SK-N-SH (cell line): ENCODE measurements around the gene TMEM240. TPM values are rescaled to one million over a fixed set of nuclear protein-coding genes. Genes with fewer than 3 reads are reported as not detected.

ENCODE experiments used
- CTCF ChIA-PET: fragments of 300-600, 350-600 bp; formaldehyde crosslinking; extraction: SDS; loops from one replicate; lab custom pipeline; 2021; lab: Yijun Ruan, JAX
- POLR2A ChIA-PET: fragments of 350-600 bp; sonication (Branson Sonifier 250); formaldehyde crosslinking; extraction: SDS; loops from one replicate; lab custom pipeline; 2020; ENCODE audit warnings: antibody characterized with exemption, inconsistent platforms; lab: Yijun Ruan, JAX
- DNase-seq: peaks from one replicate; pipeline ENCODE4 v3.0.0; 2012
- H2AFZ ChIP-seq: fragments of 200-600 bp; sonication (generic); 2 replicates; pipeline ENCODE4 v1.8.1; 2016; ENCODE audit warnings: antibody characterized with exemption, mild to moderate bottlenecking, low read depth
- H3F3A ChIP-seq: fragments of 200-600 bp; sonication (generic); replicated peaks from 2 replicates; pipeline ENCODE3; 2016; ENCODE audit warnings: antibody characterized with exemption, mild to moderate bottlenecking; ENCODE audit not compliant: insufficient read depth
- H3K27ac ChIP-seq, 2 experiments: fragments of 200-500 bp in 1 of 2; fragments of 200-600 bp in 1 of 2; sonication (Bioruptor generic) in 1 of 2; sonication (generic), shearing (Covaris generic) in 1 of 2; 2 replicates each; pipeline versions ENCODE4 v1.5.1 to v1.6.1; 2014 to 2016; ENCODE audit warnings: low read depth in 2 of 2, inconsistent platforms in 1 of 2, low read length in 1 of 2, mild to moderate bottlenecking in 1 of 2, mixed read lengths in 1 of 2
- H3K27me3 ChIP-seq: fragments of 200-600 bp; sonication (generic), shearing (Covaris generic); 2 replicates; pipeline ENCODE4 v1.6.1; 2016; ENCODE audit warnings: mixed run types; ENCODE audit not compliant: insufficient read depth
- H3K36me3 ChIP-seq, 2 experiments: fragments of 200-500 bp in 1 of 2; fragments of 200-600 bp in 1 of 2; sonication (Bioruptor generic) in 1 of 2; sonication (generic) in 1 of 2; replicated peaks in 1 of 2; 2 replicates each; pipeline versions ENCODE3 to v1.5.1; 2014 to 2016; ENCODE audit warnings: low read length in 1 of 2, mild to moderate bottlenecking in 1 of 2; ENCODE audit not compliant: insufficient read depth in 2 of 2, control insufficient read depth in 1 of 2
- H3K4me1 ChIP-seq, 2 experiments: fragments of 200-500 bp in 1 of 2; fragments of 200-600 bp in 1 of 2; sonication (Bioruptor generic) in 1 of 2; sonication (generic), shearing (Covaris generic) in 1 of 2; 2 replicates each; pipeline versions ENCODE4 v1.5.1 to v1.6.1; 2014 to 2016; ENCODE audit warnings: low read depth in 1 of 2, low read length in 1 of 2, mixed run types in 1 of 2; ENCODE audit not compliant: insufficient read depth in 2 of 2, control insufficient read depth in 1 of 2
- H3K4me2 ChIP-seq: fragments of 200-600 bp; sonication (generic), shearing (Covaris generic); 2 replicates; pipeline ENCODE4 v1.6.1; 2017; ENCODE audit warnings: mixed run types
- H3K4me3 ChIP-seq, 2 experiments: fragments of 200-500 bp in 1 of 2; fragments of 200-600 bp in 1 of 2; sonication (Bioruptor generic) in 1 of 2; sonication (generic), shearing (Covaris generic) in 1 of 2; 2 replicates each; pipeline versions ENCODE4 v1.5.1 to v1.8.1; 2014 to 2016; ENCODE audit warnings: low read depth in 2 of 2, inconsistent platforms in 1 of 2, low read length in 1 of 2, mild to moderate bottlenecking in 1 of 2, mixed read lengths in 1 of 2, moderate library complexity in 1 of 2
- H3K79me2 ChIP-seq: fragments of 200-600 bp; sonication (generic); 2 replicates; pipeline ENCODE4 v1.8.1; 2017; ENCODE audit warnings: mild to moderate bottlenecking; ENCODE audit not compliant: insufficient read depth
- H3K9ac ChIP-seq: fragments of 200-600 bp; sonication (generic); 2 replicates; pipeline ENCODE4 v1.6.1; 2017; ENCODE audit warnings: mixed run types
- H3K9me2 ChIP-seq: fragments of 200-600 bp; sonication (generic); 2 replicates; pipeline ENCODE4 v1.6.1; 2017; ENCODE audit warnings: mixed run types
- H3K9me3 ChIP-seq: fragments of 200-600 bp; sonication (generic); 2 replicates; pipeline ENCODE4 v1.6.1; 2017; ENCODE audit warnings: mixed run types, mild to moderate bottlenecking, moderate library complexity
- H4K20me1 ChIP-seq: fragments of 200-600 bp; sonication (generic); 2 replicates; pipeline ENCODE4 v1.6.1; 2017; ENCODE audit warnings: mild to moderate bottlenecking, mixed run types; ENCODE audit not compliant: insufficient read depth
- JUND ChIP-seq: IDR thresholded peaks from 2 replicates; pipeline ENCODE4 v1.4.0; 2012
- MEF2A ChIP-seq: IDR thresholded peaks from 2 replicates; pipeline ENCODE4 v1.4.0; 2012; ENCODE audit warnings: low read depth, borderline replicate concordance
- MXI1 ChIP-seq: IDR thresholded peaks from 2 replicates; pipeline ENCODE4 v1.6.1; 2012; ENCODE audit warnings: mild to moderate bottlenecking, low read depth, low read length, improper control_type of control experiment
- RAD21 ChIP-seq: IDR thresholded peaks from 2 replicates; pipeline ENCODE4 v1.6.1; 2012; ENCODE audit warnings: mild to moderate bottlenecking, low read length
- RXRA ChIP-seq: IDR thresholded peaks from 2 replicates; pipeline ENCODE4 v1.4.0; 2012; ENCODE audit warnings: low read depth, mild to moderate bottlenecking, borderline replicate concordance
- SIN3A ChIP-seq: IDR thresholded peaks from 2 replicates; pipeline ENCODE4 v1.6.1; 2012; ENCODE audit warnings: low read depth, mild to moderate bottlenecking, low read length, moderate library complexity, borderline replicate concordance
- TAF1 ChIP-seq: IDR thresholded peaks from 2 replicates; pipeline ENCODE4 v1.6.1; 2012; ENCODE audit warnings: low read depth, mild to moderate bottlenecking, low read length, moderate library complexity, borderline replicate concordance
- TCF12 ChIP-seq: IDR thresholded peaks from 2 replicates; pipeline ENCODE4 v1.4.0; 2012
- YY1 ChIP-seq: IDR thresholded peaks from 2 replicates; pipeline ENCODE4 v1.4.0; 2012; ENCODE audit warnings: low read depth, mild to moderate bottlenecking
- WGBS: methylation state at CpG from one replicate; pipeline ENCODE4 v1.1.6; 2017; ENCODE audit warnings: low lambda C conversion rate; 5-methylcytosine and 5-hydroxymethylcytosine counted together
- polyA plus RNA-seq, 3 experiments: library from polyadenylated mRNA; depleted of rRNA; stranded (reverse); fragments of >200 nt; gene quantifications; 2 replicates each; pipeline ENCODE4 v1.2.3, GENCODE V29; 2012
- TF ChIP-seq, protein P1 (sequence below): IDR thresholded peaks from 2 replicates; pipeline ENCODE4 v1.4.0; 2012; ENCODE audit warnings: low read depth
- TF ChIP-seq, protein P2 (sequence below): fragments of 150-350 bp; IDR thresholded peaks from 2 replicates; pipeline ENCODE4 v1.6.1; 2016; ENCODE audit warnings: mild to moderate bottlenecking, low read depth, low read length
- TF ChIP-seq, protein P3 (sequence below): IDR thresholded peaks from 2 replicates; pipeline ENCODE4 v1.6.1; 2012; ENCODE audit warnings: mild to moderate bottlenecking, low read depth, low read length, moderate library complexity

TMEM240 gene
- polyA plus RNA-seq, 1 of the 3 experiments (the other 2 are of a cell fraction) = 6.5 TPM

DNA sequence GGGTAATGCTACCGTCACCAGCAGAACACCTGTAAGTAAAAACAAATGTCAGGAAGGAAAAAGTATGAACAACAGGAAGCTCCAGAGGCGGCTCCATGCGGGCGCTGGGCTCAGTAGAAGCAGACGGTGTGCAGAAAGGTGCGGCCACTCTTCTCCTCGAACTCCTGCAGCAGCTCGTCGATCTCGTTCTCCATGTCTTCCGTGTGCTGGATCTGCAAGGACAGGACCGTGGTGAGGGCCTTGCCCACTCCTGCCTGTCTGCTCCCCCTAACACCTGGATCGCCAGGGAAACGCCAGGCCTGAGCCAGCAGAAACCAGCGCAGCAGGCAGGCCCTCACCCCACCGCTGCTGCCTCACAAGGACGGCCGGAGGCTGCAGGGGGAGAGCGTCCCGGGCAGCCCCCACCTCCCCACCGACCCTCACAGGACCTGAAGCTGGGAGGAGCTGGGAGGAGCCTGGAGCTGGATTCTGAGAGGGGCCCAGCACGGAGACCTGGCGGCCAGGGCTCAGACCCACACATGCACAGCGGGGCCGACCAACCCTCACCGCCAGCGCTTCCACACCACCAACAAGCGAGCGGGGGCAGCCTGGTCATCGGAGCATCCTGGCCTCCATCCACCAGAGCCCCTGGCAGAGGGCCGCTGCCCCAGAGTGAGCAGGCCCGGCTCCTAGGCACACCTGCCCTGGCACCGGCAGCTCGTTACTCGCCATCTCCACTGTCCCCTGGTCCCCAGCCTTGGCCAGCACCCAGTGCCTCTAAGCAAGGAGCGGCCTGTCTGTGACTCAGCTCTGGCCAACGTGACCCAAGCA lies 1.7 kb upstream of the TMEM240 start:
- DNase-seq = no peak
- H4K20me1 ChIP-seq = no peaks in the 10 kb centered on the region
- H3K27ac ChIP-seq = no peak overlapping the region
- peaks cover 5% of the 10 kb centered on the region for H3F3A ChIP-seq
- no peak overlapping the region for H3K4me2 ChIP-seq
- H3K27me3 ChIP-seq = no peaks in the 10 kb centered on the region
- no peak for TF ChIP-seq MEF2A
- TF ChIP-seq JUND = no peak
- no peak for TF ChIP-seq RAD21
- TF ChIP-seq TCF12 = no peak
- no peak for TF ChIP-seq MXI1
- TF ChIP-seq, protein P1, sequence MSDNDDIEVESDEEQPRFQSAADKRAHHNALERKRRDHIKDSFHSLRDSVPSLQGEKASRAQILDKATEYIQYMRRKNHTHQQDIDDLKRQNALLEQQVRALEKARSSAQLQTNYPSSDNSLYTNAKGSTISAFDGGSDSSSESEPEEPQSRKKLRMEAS = no peak
- TF ChIP-seq, protein P2, sequence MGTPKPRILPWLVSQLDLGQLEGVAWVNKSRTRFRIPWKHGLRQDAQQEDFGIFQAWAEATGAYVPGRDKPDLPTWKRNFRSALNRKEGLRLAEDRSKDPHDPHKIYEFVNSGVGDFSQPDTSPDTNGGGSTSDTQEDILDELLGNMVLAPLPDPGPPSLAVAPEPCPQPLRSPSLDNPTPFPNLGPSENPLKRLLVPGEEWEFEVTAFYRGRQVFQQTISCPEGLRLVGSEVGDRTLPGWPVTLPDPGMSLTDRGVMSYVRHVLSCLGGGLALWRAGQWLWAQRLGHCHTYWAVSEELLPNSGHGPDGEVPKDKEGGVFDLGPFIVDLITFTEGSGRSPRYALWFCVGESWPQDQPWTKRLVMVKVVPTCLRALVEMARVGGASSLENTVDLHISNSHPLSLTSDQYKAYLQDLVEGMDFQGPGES = no peak
- no peak for TF ChIP-seq TAF1
- no peak for TF ChIP-seq SIN3A
- no peak for TF ChIP-seq RXRA
- TF ChIP-seq, protein P3, sequence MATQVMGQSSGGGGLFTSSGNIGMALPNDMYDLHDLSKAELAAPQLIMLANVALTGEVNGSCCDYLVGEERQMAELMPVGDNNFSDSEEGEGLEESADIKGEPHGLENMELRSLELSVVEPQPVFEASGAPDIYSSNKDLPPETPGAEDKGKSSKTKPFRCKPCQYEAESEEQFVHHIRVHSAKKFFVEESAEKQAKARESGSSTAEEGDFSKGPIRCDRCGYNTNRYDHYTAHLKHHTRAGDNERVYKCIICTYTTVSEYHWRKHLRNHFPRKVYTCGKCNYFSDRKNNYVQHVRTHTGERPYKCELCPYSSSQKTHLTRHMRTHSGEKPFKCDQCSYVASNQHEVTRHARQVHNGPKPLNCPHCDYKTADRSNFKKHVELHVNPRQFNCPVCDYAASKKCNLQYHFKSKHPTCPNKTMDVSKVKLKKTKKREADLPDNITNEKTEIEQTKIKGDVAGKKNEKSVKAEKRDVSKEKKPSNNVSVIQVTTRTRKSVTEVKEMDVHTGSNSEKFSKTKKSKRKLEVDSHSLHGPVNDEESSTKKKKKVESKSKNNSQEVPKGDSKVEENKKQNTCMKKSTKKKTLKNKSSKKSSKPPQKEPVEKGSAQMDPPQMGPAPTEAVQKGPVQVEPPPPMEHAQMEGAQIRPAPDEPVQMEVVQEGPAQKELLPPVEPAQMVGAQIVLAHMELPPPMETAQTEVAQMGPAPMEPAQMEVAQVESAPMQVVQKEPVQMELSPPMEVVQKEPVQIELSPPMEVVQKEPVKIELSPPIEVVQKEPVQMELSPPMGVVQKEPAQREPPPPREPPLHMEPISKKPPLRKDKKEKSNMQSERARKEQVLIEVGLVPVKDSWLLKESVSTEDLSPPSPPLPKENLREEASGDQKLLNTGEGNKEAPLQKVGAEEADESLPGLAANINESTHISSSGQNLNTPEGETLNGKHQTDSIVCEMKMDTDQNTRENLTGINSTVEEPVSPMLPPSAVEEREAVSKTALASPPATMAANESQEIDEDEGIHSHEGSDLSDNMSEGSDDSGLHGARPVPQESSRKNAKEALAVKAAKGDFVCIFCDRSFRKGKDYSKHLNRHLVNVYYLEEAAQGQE = no peak
- no peak for TF ChIP-seq YY1
- no peak overlapping the region for H3K9ac ChIP-seq
- H3K4me3 ChIP-seq = no peak overlapping the region
- H2AFZ ChIP-seq = no peak overlapping the region
- CTCF ChIA-PET = no interaction called here
- 0 out of 2 replicates have a peak, but pooled peaks cover 7% of the 10 kb centered on the region for H3K79me2 ChIP-seq
- H3K9me2 ChIP-seq = no peaks in the 10 kb centered on the region
- POLR2A ChIA-PET = no interaction called here
- peaks cover 0 to 25% of the 10 kb centered on the region in 2 experiments; a peak in 1 of 4 replicates for H3K4me1 ChIP-seq
- peaks cover 0 to 40% of the 10 kb centered on the region in 2 experiments for H3K36me3 ChIP-seq
- WGBS = 93% methylated on average over 26 of the region's 37 CpGs
- H3K9me3 ChIP-seq = no peaks in the 10 kb centered on the region
